K562 (cell line): Measurements from ENCODE around the gene SMIM13. TPM values are rescaled to one million over a fixed set of nuclear protein-coding genes. Genes with fewer than 3 reads are reported as not detected.

Experiments
- ATAC-seq: fragments of 200-7000 bp; cut with Tn5 transposase; 3 replicates; pipeline ENCODE4 v1.9.1; 2020; ENCODE audit warnings: moderate library complexity
- BruUV-seq: library from RNA; stranded (reverse); fragments of 400-500 nt; replicated peaks from 2 replicates; lab custom pipeline; 2021; lab: Mats Ljungman, UMichigan
- CTCF ChIA-PET: fragments of 300-600 bp; formaldehyde crosslinking; extraction: SDS; loops from one replicate; lab custom pipeline; 2021; ENCODE audit warnings: low intra/inter-chr PET ratio; lab: Yijun Ruan, JAX
- POLR2A ChIA-PET: fragments of 300-600, 350-650 bp; sonication (Branson Sonifier 250); formaldehyde crosslinking; extraction: SDS; loops from one replicate; lab custom pipeline; 2021; ENCODE audit warnings: antibody characterized with exemption, inconsistent platforms; lab: Yijun Ruan, JAX
- DNase-seq, 4 experiments: peaks; one replicate each; pipeline versions ENCODE4 v3.0.0 to v3.0.0-alpha.2; 2011 to 2018; ENCODE audit warnings: low spot score in 3 of 4, mixed read lengths in 3 of 4; ENCODE audit errors: extremely low read depth in 1 of 4
- FAIRE-seq: peaks from 2 replicates; lab custom pipeline; 2011; peaks lifted over from hg19 to GRCh38; lab: Jason Lieb, UNC
- H2AFZ ChIP-seq: 2 replicates; pipeline ENCODE4 v1.6.0; 2011; ENCODE audit warnings: low read depth, low read length, control low read depth, inconsistent platforms
- H3K27ac ChIP-seq: fragments of 200-600 bp; 3 replicates; pipeline ENCODE4 v1.8.0; 2011; ENCODE audit warnings: low read depth, mild to moderate bottlenecking, control low read depth, inconsistent platforms, low read length, moderate library complexity, mixed read lengths; ENCODE audit errors: extremely low read depth
- H3K27me3 ChIP-seq, 2 experiments: fragments of 300-600 bp in 1 of 2; 2 replicates in 1 of 2; 3 replicates in 1 of 2; pipeline versions ENCODE4 v1.6.0 to v1.8.0; 2011; ENCODE audit warnings: inconsistent platforms in 2 of 2, low read length in 2 of 2, mild to moderate bottlenecking in 1 of 2, mixed read lengths in 1 of 2, moderate library complexity in 1 of 2; ENCODE audit not compliant: control insufficient read depth in 2 of 2, insufficient read depth in 2 of 2
- H3K36me3 ChIP-seq: fragments of 300-600 bp; 3 replicates; pipeline ENCODE4 v1.8.0; 2011; ENCODE audit warnings: mild to moderate bottlenecking, low read length, inconsistent platforms; ENCODE audit not compliant: control insufficient read depth, insufficient read depth
- H3K4me1 ChIP-seq, 2 experiments: fragments of 200-600 bp in 1 of 2; replicated peaks in 1 of 2; 2 replicates in 1 of 2; 3 replicates in 1 of 2; pipeline versions ENCODE4 v1.5.1 to v1.8.0; 2011; ENCODE audit warnings: inconsistent platforms in 2 of 2, low read length in 2 of 2, mild to moderate bottlenecking in 1 of 2, mixed read lengths in 1 of 2, moderate library complexity in 1 of 2; ENCODE audit not compliant: control insufficient read depth in 2 of 2, insufficient read depth in 2 of 2
- H3K4me2 ChIP-seq: 2 replicates; pipeline ENCODE4 v1.6.1; 2011; ENCODE audit warnings: low read length, control low read depth, inconsistent platforms, mixed read lengths; ENCODE audit not compliant: insufficient read depth
- H3K4me3 ChIP-seq: fragments of 200-600 bp; sonication (generic), shearing (Covaris generic); 2 replicates; pipeline ENCODE4 v1.5.1; 2016; ENCODE audit warnings: control low read depth, inconsistent platforms
- H3K79me2 ChIP-seq: fragments of 200-600 bp; 3 replicates; pipeline ENCODE4 v1.8.0; 2011; ENCODE audit warnings: low read length, inconsistent platforms; ENCODE audit not compliant: control insufficient read depth, insufficient read depth
- H3K9ac ChIP-seq, 2 experiments: 2 replicates each; pipeline versions ENCODE4 v1.6.0 to v1.6.1; 2011; ENCODE audit warnings: low read depth in 2 of 2, low read length in 2 of 2, control low read depth in 1 of 2, inconsistent platforms in 1 of 2, mild to moderate bottlenecking in 1 of 2, mixed read lengths in 1 of 2; ENCODE audit not compliant: insufficient read depth in 1 of 2
- H3K9me1 ChIP-seq: one replicate; pipeline ENCODE4 v1.6.0; 2011; ENCODE audit warnings: inconsistent platforms, mild to moderate bottlenecking, low read length, moderate library complexity; ENCODE audit not compliant: control insufficient read depth, insufficient read depth
- H3K9me3 ChIP-seq: replicated peaks from 2 replicates; pipeline ENCODE4 v1.5.1; 2011; ENCODE audit warnings: low read depth, low read length, inconsistent platforms; ENCODE audit not compliant: control insufficient read depth, insufficient read depth
- H4K20me1 ChIP-seq: replicated peaks from 2 replicates; pipeline ENCODE4 v1.6.1; 2011; ENCODE audit warnings: low read length, inconsistent platforms, mixed read lengths; ENCODE audit not compliant: control insufficient read depth, insufficient read depth
- HNRNPK ChIP-seq: fragments of 200-400 bp; formaldehyde crosslinking; IDR thresholded peaks from one replicate; pipeline ENCODE4 v1.6.1; 2018; ENCODE audit warnings: mild to moderate bottlenecking, low read depth, low read length; ENCODE audit not compliant: poor library complexity, severe bottlenecking
- NR2C1 ChIP-seq, 2 experiments: fragments of 450-650 bp; IDR thresholded peaks; 2 replicates each; pipeline ENCODE4 v1.6.1; 2017; ENCODE audit warnings: mild to moderate bottlenecking in 2 of 2, antibody characterized with exemption in 1 of 2, inconsistent platforms in 1 of 2, missing compliant biosample characterization in 1 of 2, missing genetic modification characterization in 1 of 2
- NR2C2 ChIP-seq, 2 experiments: fragments of 200-800 bp in 1 of 2; sonication (Bioruptor generic) in 1 of 2; sonication (generic) in 1 of 2; formaldehyde crosslinking in 1 of 2; IDR thresholded peaks; 2 replicates each; pipeline versions ENCODE4 v1.6.1 to v1.8.0; 2016 to 2022; ENCODE audit warnings: mild to moderate bottlenecking in 1 of 2, missing compliant biosample characterization in 1 of 2, missing genetic modification characterization in 1 of 2, missing genetic modification reagents in 1 of 2
- POLR2A ChIP-seq: fragments of 450-650 bp; conservative IDR thresholded peaks from 2 replicates; pipeline ENCODE4 v1.6.1; 2016
- WGBS: fragments of 100-300 bp; shearing (Covaris generic); methylation state at CpG from one replicate; pipeline ENCODE4 v1.1.6; 2016; ENCODE audit warnings: low coverage, mixed read lengths; ENCODE audit not compliant: insufficient coverage; ENCODE audit errors: missing lambda C conversion rate; 5-methylcytosine and 5-hydroxymethylcytosine counted together
- in situ Hi-C: fragments of 300-500 bp; cut with MboI; formaldehyde crosslinking; loops from 4 replicates; pipeline ENCODE4 v1.15.0; 2018; ENCODE audit warnings: inconsistent platforms, mixed read lengths
- intact Hi-C: fragments of 100-400 bp; cut with micrococcal nuclease; formaldehyde crosslinking; loops from 2 replicates; pipeline ENCODE4 v1.14.2; 2022
- polyA plus RNA-seq, 8 experiments: library from polyadenylated mRNA; depleted of rRNA in 4 of 8; stranded (reverse) in 5 of 8; unstranded in 3 of 8; fragments of >200 nt; fragmentation: Nextera tagmentation in 2 of 8; fragmentation: Illumina TruSeq in 1 of 8; extraction: Ambion mirVana in 2 of 8; extraction: Trizol in 1 of 8; gene quantifications; 2 replicates each; pipeline versions ENCODE4 v1.2.1 to v1.2.3, GENCODE V29; 2011 to 2014; ENCODE audit warnings: inconsistent platforms in 1 of 8, missing spikeins in 1 of 8
- total RNA-seq, 7 experiments: library from RNA; depleted of rRNA in 6 of 7; stranded (reverse); fragments of >200 nt in 6 of 7; fragmentation: Illumina TruSeq in 2 of 7; extraction: Trizol in 2 of 7; gene quantifications; 2 replicates each; pipeline versions ENCODE4 v1.2.1 to v1.2.3, GENCODE V29; 2011 to 2021; ENCODE audit warnings: low replicate concordance in 1 of 7
- TF ChIP-seq, protein P1 (sequence below), 2 experiments: fragments of 250-450 bp in 1 of 2; fragments of 450-650 bp in 1 of 2; sonication (Bioruptor Pico) in 1 of 2; IDR thresholded peaks; 2 replicates each; pipeline versions ENCODE4 v1.6.1 to v1.8.0; 2016 to 2021; ENCODE audit warnings: mild to moderate bottlenecking in 2 of 2, moderate library complexity in 2 of 2, missing compliant biosample characterization in 1 of 2, missing genetic modification characterization in 1 of 2

The SMIM13 gene
- total and polyA plus RNA-seq, 9 of the 15 experiments (the other 6 are each of a cell fraction or from before 2014, with no cell fraction given): 5.5 to 24.8 (median 11.7) TPM

DNA sequence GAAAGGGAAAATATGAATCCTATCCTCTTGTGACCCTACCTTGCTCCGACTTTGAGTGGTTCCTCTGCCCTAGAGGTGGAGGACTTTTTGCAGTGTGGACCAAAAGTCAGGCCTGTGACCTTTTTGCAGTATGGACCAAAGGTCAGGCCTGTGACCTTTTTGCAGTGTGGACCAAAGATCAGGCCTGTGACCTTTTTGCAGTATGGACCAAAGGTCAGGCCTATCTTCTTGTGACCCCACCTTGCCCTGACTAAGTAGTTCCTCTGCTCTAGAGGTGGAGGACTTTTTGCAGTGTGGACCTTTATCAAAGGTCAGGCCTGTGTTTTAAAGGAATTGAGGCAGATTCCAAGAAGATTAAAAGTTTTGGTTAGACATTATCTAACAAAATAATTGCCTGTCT, 28.7 kb downstream of the SMIM13 start:
- Histone ChIP-seq H3K79me2 (peaks cover 16% of the 10 kb centered on the region; the same call in 1 of the 3 replicates), H3K4me2 (no peak overlapping the region), H4K20me1 (peaks cover 4% of the 10 kb centered on the region; the same call in 1 of the 2 replicates), H3K9me3 (no peaks in the 10 kb centered on the region), H3K36me3 (0 out of 3 replicates have a peak, but pooled peaks cover 2% of the 10 kb centered on the region), H3K27me3 (no peaks in the 10 kb centered on the region)
- POLR2A ChIA-PET: no interaction called here
- CTCF ChIA-PET: no interaction called here
- in situ Hi-C loops: no loop called here
- intact Hi-C loops: no loop called here
- no peak for TF ChIP-seq NR2C2 (CRISPR knock-in tag; IDR thresholded peaks at IDR 0.05)
- TF ChIP-seq NR2C2 (tag; IDR thresholded peaks at IDR 0.05): peak; percentile 36; the same call in 1 of the 2 replicates
- no peak for TF ChIP-seq HNRNPK
- no peak for TF ChIP-seq POLR2A
- TF ChIP-seq, protein P1, sequence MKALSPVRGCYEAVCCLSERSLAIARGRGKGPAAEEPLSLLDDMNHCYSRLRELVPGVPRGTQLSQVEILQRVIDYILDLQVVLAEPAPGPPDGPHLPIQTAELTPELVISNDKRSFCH (CRISPR knock-in tag; IDR thresholded peaks at IDR 0.05): no peak
- TF ChIP-seq, protein P1 (tag; IDR thresholded peaks at IDR 0.05): peak; percentile 63; the same call in 1 of the 2 replicates
- 0 out of 2 replicates have a peak, but pooled peaks have one; percentile 11 for TF ChIP-seq NR2C1 (IDR thresholded peaks at IDR 0.05)
- TF ChIP-seq NR2C1 (tag; IDR thresholded peaks at IDR 0.05): peak; percentile 43; the same call in 1 of the 2 replicates
- TF ChIP-seq, all 486 proteins: peak for 3
- FAIRE-seq: no peak
- Histone ChIP-seq H3K4me3 (no peak overlapping the region), H3K27ac (no peak overlapping the region), H3K9me1 (no peaks in the 10 kb centered on the region), H2AFZ (no peak overlapping the region), H3K9ac (no peak overlapping the region), H3K4me1 (peaks cover 0 to 2% of the 10 kb centered on the region in 2 experiments; a peak in 2 of 5 replicates)
- WGBS: 50% methylated on average over 1 of the region's 1 CpG
- no TSS peak for BruUV-seq
- DNase-seq: no peak
- ATAC-seq: peak; percentile 16; the same call in 1 of the 3 replicates
